ENCODE results near the gene GARIN5A.

Gene GARIN5A

DNA sequence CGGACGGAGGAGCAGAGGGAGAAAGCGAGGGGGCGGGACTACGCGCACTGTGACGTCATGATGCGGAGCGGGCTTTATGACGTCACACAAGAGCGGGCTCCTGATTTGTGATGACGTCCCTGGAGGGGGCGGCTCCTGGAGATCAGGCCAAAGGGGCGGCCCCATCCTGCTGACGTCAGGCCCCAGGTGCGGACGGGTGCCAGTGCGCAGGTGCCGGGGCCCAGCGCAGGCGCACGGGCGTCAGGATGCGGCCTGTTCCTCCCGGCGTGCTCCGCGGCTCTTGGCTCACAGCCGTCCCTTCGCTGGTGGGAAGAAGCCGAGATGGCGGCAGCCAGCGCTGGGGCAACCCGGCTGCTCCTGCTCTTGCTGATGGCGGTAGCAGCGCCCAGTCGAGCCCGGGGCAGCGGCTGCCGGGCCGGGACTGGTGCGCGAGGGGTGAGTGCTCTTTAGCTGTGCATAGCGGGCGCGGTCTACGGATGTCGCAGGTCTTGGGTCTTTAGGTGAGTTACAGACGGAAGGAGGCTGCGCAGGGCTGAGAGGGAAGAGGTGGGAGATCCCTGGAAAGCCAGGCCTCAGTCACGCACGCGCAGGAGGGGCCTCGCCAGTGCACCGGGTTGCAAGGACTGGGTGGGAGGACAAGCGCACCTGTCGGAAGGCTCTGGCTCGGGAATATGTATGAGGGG, at the start of gene GARIN5A, which contains the start of gene EMC10:
GARIN5A (minus strand) TSS at position 625 of the 683 bp plus-strand sequence; CDS start at position 165, 460 bp downstream.
EMC10 (plus strand) TSS at position 284 of the 683 bp plus-strand sequence; CDS start at position 322, 38 bp downstream.
- peak; percentile 97 for DNase-seq

DNA sequence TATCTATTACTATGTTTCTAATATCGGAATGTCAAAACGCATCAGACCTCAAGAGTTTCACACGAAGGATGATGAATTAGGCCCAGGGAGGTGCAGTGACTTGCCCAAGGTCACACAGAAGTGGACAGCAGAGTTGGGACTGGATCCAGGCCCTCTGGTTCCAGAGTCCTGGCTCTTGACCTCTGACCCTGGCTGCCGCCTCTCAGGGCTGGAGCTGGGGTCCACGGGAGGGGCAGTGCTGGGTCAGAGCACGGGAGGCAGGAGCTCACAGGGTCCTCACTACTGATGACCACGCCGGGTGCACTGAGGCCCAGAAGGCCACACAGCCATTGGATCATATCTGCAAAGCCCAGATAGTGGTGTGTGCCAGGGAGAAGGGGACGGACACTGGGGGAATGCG, 46.2 kb upstream of the GARIN5A start:
- no peak for DNase-seq

DNA sequence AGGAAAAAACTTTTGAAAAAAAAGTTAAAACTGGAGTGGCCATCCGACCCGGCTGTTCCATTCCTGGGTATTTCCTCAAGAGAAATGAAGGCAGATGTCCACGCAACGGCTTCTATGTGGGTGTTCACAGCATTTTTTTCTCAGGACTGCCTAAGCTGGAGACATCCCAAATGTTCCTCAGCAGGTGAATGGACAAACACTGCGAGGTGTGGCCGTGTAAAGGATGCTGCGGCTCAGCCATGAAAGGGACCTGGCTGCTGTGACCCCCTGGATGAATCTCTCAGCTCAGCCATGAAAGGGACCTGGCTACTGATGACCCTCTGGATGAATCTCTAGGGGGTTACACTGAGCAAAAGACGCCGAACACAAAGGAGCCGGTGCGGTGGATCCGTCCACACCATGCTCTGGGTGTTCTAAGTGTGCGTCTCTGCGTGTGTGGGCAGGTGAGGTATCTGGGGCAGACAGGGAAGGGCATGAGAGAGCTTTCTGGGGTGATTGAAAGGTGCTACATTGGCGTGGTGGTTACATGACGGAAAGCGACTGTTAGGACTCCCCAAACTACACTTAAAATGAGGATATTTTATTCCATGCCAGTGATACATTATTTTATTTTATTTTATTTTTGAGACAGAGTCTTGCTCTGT, 44.3 kb upstream of the GARIN5A start:
- no peak for DNase-seq

DNA sequence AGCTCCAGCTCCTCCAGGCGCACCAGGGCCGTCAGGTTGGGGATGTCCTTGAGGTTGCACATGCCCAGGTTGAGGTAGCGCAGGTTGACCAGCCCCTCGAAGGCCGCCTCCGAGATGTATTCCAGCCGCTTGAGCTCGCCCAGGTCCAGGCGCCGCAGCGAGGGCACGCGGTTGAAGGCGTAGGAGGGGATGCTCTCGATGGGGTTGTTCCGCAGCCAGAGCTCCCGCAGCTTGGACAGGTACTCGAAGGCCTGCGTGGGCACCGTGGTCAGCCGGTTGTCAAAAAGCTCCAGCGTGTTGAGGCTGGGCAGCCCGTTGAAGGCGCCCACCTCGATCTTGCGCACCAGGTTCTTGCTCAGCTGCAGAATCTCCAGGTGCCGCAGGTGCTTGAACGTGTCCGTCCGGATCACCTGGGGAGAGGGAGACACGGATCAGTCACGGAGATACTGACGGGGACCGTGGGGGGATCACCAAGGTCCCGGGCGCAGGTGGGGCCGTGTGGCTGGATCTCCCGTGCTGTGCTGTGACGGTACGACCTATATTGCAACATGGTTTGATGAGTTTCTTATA, 42.4 kb upstream of the GARIN5A start:
- no peak for DNase-seq

DNA sequence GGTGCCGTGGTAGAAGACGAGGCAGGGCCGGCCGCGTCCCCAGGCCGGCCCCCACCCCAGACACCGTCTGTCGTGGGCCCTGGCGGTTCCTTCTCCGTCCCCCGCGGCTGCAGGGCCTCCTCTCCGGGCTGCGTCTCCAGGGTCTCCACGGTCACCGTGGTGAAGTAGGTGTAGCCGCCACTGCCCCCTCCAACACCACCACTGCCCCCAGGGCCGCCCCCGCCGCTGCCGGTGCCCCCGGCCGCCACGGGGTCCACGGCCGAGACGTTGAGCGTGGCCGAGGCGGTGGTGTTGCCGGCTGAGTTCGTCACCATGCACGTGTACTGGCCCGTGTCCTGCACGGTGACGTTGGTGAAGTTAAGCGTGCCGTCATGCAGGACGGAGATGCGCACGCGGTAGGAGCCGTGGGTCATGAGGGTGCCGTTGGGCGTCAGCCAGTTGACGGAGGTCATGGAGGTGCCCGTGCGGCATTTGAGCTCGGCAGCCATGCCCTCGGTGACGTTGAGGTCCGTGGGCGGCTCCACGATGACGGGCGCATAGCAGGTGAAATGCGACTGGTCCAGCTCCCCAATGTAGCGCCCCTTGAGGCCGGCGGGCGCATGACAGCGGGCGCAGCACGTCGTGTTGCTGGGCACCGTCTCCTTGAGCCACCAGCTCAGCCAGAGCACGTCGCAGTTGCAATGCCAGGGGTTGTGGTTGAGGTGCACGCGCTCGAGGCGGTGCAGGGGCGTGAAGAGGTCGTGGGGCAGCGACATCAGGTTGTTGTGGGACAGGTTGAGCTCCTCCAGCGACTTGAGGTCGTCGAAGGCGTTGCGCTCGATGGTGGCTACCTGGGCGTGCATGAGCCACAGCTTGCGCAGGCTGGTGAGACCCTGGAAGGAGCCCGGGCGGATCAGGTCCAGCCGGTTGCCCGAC, 41.7 kb upstream of the GARIN5A start:
- no peak for DNase-seq

DNA sequence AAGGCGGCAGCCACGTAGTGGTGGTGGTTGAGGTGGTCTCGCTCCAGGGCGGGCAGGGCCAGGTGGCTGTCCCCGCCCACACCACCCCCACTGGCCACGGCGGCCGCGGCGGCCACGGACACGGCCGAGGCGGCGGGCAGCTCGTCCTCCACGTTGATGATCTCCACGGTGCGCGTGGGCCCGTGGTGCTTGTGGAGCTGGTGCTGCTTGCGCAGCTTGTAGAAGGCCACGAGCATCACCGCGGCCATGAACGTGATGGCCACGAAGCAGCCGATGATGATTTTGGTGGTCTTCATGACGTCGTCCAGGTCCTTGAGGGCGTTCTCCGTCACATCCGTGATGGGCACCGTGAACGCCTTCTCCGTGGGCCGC, 41.0 kb upstream of the GARIN5A start:
- no peak for DNase-seq

DNA sequence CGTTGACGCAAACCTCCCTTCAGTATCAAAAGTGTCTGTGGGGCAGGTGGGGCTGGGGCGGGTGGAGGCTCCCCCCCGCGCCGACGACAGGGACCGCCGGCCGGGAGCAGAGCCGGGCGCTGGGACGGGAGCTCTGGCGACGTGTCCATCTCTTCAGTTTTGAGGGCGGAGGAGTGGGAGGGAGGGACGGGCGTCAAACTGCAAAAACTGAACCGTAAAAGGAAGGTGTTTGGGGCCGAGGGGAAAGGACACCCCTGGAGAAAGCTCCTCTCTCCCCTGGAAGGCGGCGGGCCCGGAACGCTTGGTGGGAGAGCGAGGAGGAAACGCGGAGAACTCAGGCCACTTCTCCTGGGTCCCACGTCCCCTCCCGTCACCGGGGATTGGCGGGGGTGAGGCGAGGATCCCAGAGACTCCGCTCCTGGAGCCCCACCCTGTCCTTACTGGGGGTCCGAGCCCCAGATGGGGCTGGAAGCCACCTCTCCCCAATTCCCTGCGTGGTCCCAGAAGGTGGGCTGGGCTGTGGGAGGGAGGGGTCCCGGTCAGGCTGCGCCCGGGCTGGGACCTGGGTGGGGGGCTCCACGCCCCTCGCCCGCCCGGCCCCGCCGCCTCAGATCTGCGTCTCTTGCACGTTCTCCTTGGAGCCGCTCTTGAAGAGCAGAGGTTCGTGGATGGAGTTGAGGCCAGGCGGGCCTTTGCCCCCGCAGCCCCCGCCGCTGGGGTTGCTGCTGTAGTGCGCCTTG, 40.5 kb upstream of the GARIN5A start:
- DNase-seq, result no peak

DNA sequence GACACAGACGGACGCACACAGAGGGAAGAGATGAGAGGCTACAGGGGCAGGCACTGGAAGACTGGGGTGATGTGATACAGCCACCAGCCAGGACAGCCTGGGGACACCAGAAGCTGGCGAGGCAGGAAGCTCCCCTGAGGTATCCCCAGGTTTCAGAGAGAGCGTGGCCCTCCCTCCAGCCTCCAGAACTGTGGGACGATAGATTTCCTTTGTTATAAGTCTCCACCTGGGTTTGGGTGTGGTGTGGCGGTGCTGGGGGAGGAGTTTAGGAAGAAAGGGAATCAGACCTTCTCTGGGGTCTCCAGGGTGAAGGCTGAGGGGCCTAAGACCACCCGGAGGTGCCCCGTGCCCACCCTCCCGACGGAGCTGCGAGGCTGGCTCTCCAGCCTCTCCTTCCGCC, 39.8 kb upstream of the GARIN5A start:
- no peak for DNase-seq

DNA sequence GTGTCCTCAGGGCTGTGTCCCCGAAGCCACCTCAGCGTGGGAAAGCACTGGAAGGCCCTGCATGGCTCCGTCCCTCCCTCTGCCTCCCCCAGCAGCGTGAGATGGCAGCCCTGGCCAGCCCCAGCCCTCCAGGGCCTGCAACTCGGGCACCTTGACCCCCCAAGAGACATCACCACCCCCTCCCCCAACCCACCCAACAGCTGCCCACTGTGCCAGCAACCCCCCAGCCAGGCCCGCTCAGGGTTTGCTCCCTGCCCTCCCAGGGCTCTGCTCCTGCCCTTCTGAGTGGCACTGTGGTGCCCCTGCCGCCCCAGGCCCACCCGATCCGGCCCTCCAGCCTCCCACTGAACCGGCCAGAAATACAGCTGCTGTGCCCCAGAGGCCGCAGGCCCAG, 38.5 kb upstream of the GARIN5A start:
- DNase-seq, result no peak

DNA sequence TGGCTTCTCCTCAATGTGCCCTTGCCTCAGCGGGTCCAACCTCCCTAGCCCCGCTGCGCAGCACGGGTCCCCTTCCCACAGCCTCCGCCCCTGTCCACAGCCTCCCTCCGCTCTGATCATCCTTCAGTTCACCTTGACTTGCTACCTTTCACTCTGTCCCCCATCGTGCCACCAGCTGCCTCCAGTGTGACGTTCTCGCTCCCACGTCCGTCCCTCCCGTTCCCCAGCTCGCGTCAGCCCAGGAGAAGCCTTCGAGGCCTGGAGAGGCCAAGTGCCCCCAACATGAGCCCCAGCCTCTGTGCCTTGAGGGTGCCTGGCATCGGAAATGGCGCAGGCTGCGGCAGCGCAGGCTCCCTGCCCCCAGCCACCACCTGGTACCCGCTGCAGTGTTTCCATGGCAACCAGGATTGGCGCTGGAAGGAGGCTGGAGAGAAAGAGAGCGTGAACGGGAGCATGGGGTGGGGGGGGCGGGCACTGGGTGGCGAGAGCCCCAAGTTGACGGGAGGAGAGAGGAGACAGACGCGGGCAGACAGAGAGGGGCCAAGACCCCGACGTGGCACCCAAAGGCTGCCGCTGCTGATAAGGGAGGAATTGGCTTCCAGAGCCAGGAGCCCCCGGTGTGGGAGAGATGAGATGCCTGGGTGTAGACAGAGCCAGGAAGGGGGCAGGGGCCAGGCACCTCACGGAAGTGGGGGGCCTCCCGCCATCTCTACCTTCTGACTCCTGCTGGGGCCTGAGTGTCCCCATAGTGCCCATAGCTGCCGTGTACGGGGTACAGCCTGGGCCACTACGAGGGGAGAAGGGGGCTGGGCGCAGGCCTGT, 37.9 kb upstream of the GARIN5A start:
- no peak for DNase-seq

DNA sequence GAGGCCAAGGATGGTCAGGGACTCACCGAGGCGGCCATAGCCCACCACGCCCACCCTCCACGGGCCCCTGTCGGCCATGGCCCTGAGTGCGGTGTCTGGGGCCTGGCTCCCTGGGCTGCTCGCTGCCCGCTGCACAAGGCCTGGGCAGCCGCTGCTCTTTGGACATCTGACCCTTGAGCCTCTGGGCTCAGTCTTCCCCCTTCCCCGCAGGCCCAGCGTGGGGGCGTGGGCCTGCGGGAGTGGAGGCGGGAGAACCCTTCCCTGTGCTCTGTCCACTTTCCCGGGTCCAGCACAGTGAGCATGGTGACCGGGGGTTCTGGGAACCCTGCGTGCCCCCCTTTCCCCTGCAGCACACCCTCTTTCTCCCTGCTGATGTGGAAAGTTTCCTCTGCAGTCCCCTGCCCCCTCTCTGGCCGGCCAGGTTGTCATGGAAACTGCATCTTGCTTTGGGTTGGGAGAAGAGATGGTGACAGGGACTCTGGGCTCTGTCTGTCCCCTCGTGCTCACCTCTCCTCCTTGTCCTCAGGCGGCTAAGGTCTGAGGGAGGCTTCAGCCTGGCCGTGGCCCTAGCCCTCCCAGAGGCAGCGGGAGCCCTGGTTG, 37.2 kb upstream of the GARIN5A start, which contains the start of gene ASPDH:
ASPDH (minus strand) TSS at position 168 of the 600 bp plus-strand sequence; CDS start at position 78, 90 bp downstream.
- no peak for DNase-seq

DNA sequence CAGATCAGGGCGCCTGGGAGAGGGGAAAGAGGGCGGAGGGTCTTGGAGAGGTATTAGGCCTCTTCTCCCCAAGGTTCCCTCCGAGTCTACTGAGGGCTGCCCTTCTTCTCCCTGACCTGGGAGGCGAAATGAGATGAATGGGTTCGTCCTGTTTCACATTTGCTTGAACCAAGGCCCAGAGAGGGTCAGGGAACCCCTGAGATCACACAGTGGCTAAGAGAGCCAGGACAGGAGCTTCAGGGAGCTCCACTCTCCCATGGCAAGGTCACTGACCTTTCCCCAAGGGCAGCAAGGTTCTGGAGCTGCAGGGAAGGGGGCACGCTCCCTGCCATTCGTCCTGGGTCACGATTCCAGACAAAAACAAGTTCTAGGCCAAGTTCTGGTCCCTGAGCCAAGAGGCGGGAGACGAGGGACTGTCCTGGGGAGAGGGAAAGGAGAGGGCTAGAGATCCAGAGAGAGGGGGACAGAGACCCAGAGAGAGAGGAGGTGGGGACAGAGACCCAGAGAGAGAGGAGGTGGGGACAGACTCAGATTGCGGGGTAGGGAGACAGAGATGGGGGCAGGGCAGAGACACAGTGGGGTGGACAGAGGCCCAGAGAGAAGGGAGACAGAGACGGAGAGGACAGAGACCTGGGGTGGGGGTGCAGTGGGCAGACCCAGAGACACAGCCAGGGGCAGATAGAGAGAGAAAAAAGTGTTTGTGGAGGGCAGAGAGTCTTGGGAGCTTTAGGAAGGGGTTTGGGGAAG, 36.5 kb upstream of the GARIN5A start:
- DNase-seq, result no peak

DNA sequence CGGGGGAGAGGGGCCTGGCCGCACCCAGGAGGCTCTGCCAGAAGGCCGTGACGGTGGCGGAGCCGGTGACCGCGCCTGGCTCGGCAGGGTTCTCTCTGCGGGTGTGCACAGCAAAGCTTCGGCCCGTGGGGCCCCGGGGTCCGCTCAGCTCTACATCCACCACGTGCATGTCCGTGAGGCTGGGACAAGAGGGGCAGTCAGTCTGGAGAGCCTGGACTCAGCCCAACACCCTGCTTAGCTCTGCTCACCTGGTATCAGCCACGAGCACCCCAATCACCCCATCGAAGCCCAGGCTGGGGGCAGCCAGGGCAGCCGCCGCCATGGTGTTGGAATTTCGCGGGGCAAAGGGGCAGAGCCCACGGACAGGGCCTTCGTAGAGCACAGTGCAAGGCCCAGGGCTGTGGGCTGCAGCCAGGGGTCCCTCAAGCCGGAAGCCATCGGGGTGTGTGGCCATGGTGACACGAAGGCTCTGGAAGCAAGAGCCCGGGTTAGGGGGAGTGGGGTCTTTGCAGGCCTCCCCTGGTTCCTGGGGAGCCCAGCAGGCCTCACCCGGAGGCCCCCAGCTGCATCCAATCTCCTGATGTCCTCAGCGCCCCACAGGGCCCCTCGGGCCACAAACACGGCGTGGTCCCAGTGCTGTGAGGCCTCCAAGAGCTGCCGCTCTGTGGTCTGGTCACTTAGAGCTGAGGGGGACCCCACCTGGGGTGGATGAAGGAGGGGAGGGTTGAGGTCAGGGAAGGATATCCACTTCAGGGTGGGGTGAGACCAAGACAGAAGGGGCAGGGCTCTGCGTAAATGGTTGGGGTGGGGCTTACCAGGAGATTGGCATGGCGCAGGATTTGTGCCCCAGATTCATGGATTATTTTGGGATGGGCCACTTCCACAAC, 35.7 kb upstream of the GARIN5A start:
- no peak for DNase-seq

DNA sequence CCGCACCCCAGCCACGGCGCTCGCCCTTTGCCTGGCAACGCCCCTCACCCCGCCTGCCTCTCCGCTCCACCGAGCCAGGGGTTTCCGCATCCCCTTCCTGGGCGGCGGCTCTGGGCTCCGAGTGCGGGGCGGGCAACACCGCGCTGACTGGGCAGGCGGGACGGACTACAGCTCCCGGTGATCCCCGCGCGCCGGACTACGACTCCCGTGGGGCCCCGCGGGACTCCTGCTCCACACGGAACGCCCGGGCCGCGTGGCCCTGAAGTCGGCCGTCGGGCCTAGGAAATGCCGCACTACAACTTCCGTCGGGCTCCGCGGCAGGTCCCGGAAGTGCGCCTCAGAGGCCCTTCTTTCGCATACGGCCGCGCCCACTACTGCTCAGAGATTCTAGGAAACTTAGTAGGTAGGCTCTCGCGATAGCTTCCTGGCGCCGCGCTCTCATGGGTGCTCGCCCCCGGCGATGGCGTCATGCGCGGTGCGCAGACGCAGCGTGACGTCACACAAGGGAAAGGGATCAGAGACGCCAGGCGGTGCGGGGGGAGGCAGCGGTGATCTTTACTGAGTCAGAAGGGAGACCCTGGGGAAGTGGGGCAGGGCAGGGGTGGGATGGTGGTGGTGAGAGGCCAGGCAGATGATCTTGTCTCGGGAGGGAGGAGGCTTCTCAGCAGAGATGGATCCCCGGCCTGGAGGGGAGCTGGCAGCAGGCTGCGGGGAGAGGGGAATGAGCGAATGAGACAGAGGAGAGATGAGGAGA, 34.6 kb upstream of the GARIN5A start, which contains the start of gene JOSD2:
JOSD2 (minus strand) TSS at position 123 of the 754 bp plus-strand sequence. CDS start 760 bp downstream, outside the sequence.
- DNase-seq, result peak; percentile 98 to 99

DNA sequence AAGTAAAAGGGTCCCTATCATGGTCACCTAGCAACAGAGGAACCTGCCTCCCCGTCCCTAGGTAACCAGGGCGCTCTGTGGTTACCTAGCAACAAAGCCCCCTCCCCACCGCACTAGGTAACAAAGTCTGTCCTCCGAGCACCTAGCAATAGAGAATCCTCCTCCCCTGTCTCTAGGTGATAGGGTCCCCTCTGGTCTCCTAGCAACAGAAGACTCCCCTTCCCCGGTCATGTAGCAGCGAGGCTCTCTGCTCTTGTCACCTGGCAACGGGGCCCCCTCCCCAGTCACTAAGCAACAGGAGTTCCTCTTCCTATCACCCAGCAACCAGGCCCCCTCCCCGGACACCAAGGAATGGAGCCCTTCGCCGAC, 34.0 kb upstream of the GARIN5A start:
- DNase-seq, result no peak

DNA sequence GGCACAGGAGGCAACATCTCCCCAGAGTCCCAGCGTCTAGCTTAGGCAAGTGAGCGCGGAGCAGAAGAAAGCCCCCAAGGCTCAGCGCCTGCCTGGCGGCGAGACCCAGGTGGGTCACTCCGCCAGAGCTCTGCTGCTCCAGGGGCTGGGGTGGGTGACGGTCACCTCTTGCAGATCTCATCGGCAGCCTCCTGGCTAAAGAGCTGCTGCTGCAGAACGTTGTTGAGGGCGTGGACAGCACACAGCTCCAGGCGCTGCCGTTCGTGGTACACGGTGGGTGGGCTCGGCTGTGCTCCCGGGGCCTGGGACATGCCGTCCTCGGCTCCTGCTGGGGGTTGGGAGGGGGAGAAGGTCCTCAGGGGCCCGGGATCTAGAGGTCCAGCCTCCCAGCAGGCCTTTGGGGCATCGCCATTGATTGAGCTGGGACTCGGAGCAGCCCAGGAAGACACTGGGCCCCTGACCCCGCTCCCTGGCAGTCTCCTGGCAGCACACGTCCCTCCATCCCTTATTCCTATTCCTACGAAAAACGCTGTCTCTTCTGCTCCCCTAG, 33.5 kb upstream of the GARIN5A start:
- DNase-seq, result no peak

DNA sequence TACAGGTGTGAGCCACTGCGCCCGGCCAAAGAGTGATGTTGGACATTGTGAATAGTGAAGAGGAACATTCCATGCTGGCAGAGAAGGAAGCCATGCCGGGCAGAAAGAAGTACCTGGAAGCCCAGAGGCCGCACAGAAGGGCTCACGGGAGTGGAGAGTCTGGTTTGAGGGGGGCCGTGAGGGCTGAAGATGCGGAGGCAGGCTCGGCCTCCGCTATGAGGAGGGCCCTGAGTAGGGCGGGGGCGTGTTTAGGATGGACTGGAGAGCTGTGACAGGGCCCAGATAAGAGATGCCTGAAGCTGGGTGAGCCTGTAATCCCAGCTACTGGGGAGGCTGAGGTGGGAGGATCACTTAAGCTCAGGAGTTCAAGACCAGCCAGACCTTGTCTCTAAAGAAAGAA, 32.7 kb upstream of the GARIN5A start:
- no peak for DNase-seq

DNA sequence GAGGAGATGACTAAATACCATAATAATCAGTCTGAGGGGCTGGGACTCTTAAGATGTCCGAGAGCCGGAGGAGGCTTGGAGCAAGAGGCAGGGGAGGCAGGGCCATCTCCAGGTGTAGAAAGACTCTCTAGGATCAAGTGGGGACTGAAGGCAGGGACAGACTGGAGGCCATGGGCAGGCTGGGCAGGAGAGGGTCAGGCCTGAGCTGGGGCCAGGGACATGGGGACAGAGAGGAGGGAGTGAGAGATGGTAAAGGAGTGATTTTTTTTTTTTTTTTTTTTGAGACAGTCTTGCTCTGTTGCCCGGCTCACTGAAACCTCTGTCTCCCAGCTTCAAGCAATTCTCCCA, 32.2 kb upstream of the GARIN5A start:
- DNase-seq, result no peak

All from CD4-positive, alpha-beta T cell treated with Interleukin-1 beta for 1 hour (primary cell).